Measurements from ENCODE around the gene UBR4.
"Not testable (repeated sequence)": the region's sequence is repeated elsewhere in the genome, so short reads cannot be mapped to it uniquely, and the experiment has no call there.

UBR4 gene

DNA sequence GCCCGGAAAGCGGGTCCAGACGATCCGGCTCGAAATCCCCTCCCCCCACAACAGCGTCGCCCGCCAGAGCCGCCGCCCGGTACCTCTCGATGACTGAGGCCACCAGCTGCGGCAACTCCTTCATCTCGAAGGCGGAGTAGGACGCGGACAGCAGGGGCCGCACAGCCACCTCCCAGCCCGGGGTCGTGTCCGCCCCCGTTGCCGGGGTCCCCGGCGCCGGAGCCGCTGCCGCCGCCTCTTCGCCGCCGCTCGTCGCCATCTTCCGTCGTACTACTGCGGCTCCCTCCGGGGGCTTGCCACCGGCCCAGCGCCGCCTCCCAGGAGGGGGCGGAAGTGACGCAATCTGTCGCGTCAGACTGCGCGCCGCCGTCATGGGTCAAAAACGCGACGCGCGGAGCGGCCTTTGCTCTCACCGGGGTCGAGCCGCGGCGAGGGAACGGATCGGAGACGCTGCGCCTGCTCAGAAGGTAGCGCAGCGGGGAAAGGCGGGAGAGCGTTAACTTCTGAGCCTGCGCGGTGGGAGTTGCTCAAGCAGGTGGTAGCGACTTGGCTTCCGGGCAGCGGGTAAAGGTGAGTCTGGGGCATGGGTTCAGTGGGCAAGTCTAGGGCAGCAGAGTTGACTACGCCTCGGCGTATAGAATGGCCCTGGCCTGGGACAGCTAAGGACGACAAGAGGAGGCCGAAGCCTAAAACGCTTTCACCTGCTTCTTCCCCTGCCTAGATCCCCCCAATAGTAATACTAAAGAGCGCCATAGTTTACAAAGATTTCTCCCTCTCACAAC is at the start of gene UBR4:
Gene UBR4, minus strand, starts transcription at position 277 of the 782 bp plus-strand sequence. Its CDS starts 18 bp downstream, at position 259.
- DNase-seq (ENCODE audit: low read depth, low spot score): peak; percentile 98

DNA sequence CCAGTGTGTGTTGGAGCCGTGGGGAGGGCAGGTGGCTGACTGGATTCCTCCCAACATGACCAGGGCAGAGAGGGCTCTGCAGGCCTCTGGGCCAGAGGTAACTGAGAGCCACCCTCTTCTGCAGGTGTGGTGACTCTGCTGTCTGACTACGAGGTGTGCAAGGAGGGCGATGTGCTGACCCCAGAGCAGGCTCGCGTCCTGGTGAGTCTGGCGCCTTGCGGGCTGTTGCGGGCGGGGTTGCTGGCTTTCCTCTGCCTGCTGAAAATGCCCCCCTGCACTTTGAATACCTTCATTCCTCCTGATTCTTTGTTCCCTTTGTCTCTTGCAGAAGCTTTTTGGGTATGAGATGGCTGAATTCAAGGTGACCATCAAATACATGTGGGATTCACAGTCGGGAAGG is 48.3 kb upstream of the UBR4 start:
- no peak for DNase-seq (ENCODE audit: low read depth, low spot score)

DNA sequence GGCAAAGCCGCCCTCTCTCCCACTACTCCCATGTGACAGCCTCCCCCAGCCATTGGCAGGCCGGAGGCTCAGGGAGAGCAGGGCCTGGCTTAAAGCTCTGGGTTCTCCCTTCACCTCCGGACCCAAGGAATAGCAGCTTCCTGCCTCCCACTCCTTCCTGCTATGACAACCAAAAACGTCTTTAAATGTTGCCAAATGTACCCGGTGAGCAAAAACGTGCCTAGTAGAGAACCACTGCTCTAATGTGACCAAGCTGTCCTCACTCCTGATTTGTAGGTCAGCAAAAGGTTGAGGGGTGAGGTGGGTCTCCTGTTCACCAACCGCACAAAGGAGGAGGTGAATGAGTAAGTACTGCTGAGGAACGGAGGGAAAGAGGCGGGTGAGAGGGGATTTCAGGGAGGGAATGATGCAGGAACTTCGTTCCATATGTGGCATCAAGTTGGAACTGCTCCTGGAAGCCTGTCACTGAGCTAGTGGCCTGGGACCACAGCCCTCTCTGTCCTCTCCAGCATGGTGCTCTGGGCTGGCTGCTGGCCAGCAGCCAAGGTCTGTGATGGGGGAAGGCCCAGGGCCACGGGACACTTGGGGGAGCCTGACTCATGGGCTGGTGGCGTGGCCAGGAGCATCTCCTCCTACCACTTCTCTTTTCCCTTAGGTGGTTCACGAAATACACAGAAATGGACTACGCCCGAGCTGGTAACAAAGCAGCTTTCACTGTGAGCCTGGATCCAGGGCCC is 47.3 kb upstream of the UBR4 start:
- no peak for DNase-seq (ENCODE audit: low read depth, low spot score)

DNA sequence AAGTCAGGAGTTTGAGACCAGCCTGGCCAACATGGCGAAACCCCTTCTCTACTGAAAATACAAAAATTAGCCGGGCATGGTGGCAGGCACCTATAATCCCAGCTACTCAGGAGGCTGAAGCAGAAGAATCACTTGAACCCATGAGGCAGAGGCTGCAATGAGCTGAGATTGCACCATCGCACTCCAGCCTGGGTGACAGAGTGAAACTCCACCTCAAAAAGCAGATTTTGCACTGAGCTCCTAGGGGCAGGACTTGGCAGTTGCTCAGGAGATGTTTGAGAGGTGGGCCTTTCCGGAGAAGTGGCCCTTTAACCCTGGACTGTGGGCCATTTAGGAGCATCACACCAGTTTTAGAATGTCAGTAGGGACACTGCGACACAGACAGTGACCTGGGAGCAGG is 46.2 kb upstream of the UBR4 start:
- DNase-seq (ENCODE audit: low read depth, low spot score): not testable (repeated sequence)

DNA sequence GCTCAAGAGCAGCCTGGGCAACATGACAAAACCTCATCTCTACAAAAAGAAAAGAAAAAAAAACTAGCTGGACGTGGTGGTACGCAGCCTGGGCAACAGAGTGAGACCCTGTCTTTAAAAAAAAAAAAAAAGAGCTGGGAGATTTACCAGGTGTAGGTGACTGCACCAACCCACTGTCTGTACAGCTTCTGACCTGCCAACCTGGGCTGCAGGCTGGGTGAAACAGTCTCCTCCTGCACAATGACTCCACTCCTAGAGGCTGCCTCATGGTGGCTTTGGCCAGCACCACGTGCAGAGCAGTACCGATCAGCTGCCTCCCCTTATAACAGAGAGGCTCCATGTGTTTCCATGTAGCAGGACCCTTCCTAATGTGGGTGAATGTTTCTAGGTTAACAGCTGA is 45.2 kb upstream of the UBR4 start:
- no peak for DNase-seq (ENCODE audit: low read depth, low spot score)

DNA sequence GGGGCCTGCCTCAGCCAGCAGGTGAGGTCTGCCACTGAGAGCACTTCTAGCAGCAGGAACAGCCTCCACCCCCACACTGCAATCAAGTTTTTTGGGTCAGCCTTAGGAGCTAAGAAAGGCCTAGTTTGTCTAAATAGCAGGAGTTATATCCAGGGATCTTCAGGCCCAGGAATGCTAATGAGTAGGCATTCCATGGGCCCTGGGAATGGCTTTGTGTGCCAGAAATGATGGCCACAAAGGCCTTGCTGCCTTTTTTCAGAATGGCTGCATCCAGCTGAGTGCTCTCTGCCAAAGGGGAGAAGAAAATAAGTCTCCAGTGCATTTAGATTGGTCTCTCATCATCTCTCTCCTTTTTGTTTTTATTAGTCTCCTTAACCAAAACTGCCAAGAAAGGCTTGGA is 44.4 kb upstream of the UBR4 start:
- DNase-seq (ENCODE audit: low read depth, low spot score): peak; percentile 69

DNA sequence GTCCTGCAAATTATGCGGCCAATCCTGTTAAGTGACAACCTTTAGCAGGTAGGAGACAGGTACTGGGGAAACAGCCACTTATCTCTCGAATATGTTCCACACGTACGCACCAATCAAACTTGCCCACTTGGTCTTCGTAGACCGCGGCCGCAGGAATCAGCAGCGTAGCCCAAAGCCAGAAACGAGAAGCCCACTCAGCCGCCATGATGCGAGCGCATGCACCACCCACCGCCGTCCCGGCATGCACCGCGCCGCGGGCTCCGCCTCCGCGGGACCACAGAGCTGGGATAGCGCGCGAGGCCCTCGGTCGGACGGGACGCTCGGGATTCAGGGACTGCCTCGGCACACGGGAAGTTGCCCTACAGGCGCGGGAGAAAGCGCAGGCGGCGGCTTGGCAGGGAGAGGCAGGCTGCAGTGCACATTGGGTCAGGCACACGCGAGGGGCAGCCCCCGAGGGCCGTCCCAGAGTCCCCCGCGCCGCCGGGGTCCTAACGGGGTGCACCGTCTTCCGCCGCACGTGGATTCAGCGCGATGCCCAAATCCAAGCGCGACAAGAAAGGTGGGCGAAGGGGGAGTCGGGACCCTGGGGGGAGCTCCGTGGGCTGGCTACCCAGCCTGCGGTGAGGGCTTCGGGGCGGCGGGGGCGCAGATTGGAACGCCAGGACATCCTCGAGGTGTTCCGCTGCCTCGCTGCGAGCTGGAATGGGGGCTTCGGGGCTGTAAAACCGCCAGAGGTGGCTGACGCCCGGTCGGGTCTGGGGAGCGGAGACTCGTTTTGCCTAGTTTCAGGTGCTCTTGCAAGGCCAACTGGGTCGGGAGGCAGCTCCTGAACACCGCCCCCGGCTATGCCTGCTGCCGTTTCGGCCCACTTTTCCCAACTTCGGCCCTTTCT is 41.5 kb upstream of the UBR4 start, which contains the start of the genes EMC1 and MRTO4:
Gene EMC1, minus strand, starts transcription at position 220 of the 892 bp plus-strand sequence. Its CDS starts 15 bp downstream, at position 205.
Gene MRTO4, plus strand, starts transcription at position 501 of the 892 bp plus-strand sequence. Its CDS starts 31 bp downstream, at position 532.
- DNase-seq (ENCODE audit: low read depth, low spot score): peak; percentile 93

DNA sequence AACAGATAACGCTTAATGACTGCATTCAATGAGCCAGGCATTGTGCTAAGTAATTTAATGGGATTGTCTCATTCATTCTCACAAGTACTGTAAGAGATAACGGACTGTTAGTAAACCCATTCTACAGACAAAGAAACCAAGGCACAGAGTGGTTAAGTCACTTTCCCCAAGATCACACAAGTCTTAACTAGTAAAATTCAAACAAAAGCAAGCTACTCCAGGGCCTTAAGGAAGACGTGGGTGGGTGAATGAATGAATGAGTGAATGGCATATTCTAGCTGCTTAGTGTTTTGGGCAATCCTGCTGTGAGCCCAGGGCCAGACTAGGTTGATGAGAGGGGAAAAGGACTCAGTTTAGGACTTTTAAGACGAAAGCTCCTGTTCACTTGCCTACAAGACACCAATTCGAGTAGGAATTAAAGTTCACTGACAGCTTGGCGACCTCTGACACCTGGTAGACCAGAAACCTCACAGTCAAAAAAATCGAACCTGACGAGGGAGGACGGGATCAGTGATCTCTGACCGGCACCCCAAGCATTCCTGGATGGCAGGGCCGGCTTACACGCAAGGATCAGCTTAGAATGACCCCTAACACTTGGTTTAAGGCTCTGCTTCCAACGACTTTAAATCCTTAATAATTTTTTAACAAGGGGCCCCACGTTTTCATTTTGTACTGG is 40.7 kb upstream of the UBR4 start:
- DNase-seq (ENCODE audit: low read depth, low spot score): peak; percentile 10

DNA sequence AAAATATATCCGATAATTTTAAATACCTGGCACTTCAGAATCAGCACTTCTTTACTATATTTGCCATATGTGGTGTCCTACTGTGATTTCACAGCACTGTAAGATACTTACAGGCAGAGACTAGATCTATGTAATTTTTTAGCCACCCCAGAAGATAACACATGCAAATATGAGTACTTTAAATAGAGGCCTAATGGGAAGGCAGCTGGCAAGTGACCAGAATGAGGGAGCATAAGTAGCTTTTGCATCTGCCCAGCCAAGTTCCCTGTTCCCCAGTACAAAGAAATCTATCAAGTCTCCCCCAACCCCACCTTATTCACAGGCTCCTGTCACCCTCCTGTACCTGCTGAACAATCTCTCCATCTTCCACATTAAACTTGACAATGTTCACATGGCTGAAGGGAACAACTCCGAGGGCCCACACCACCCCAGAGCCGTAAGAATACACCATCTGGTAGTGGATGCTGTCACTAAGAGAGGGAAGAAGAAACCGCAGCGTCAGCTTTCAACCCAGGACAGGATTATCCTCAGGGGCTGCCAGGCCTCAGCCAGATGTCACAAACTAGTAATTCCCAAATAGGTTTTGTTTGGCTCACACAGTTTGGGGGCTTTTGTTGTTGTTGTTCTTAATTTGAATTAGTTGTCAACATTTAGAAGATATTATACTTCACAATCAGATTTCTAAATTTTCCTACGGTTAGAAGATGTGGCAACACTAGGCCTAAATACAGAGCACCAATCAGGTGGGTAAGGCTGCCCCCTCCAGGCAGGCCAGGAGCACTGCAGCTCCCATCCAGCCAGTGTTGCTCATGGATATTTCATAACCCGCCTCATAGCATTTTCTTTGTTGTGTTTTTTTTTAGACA is 30.8 kb upstream of the UBR4 start:
- peak; percentile 56 for DNase-seq (ENCODE audit: low read depth, low spot score)

DNA sequence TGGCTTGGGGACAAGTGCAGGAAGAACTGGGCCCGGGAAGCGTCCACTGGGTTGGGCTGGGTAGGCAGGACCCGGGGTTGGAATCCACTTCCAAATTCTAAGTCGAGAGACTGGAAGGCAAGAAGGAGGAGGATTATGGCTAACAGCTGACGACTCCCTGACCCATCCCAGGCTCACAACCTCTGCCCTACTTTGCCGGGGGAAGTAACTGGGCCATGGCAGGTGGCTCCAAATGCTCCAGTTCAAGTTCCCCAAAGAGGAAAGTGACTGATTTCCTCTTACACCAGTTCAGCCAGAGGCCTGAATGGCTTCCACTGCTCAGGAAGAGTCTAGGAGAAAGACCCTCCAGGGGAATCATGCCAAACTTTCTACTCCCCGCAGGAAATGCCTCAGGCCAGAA is 29.8 kb upstream of the UBR4 start:
- no peak for DNase-seq (ENCODE audit: low read depth, low spot score)

DNA sequence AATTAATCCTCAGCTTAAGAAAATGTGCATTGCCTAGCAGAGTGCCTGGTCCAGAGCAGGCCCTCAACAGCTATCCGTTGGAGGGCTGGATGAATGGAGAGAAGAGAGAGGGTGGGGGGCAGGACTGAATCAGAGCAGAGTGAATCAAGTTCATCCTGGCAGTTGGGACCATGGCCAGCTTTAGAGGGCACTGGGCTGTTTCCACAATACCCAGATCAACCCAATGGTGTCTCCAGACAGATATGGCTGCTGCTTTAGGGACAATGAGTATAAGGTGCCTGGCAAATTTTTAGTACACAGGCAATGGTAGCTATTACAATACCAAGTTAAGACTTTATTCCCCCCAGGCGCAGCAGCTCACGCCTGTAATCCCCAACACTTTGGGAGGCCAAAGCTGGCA is 24.2 kb upstream of the UBR4 start:
- no peak for DNase-seq (ENCODE audit: low read depth, low spot score)

DNA sequence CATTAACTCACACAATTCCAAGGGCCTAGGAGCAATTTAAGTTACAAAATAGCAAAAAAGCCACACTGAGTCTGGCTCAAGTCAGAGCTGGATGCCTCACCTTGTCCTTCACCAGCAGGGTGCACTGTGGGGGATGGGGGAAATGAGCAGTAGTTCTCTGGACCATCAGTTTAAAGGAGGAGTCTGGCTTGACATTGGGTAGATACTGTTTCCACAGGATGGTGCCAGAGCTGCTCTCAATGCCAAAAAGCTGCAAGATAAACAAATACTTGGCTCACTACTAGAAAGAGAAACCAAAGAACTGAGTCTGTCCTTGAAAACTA is 22.4 kb upstream of the UBR4 start:
- DNase-seq (ENCODE audit: low read depth, low spot score): peak; percentile 74

DNA sequence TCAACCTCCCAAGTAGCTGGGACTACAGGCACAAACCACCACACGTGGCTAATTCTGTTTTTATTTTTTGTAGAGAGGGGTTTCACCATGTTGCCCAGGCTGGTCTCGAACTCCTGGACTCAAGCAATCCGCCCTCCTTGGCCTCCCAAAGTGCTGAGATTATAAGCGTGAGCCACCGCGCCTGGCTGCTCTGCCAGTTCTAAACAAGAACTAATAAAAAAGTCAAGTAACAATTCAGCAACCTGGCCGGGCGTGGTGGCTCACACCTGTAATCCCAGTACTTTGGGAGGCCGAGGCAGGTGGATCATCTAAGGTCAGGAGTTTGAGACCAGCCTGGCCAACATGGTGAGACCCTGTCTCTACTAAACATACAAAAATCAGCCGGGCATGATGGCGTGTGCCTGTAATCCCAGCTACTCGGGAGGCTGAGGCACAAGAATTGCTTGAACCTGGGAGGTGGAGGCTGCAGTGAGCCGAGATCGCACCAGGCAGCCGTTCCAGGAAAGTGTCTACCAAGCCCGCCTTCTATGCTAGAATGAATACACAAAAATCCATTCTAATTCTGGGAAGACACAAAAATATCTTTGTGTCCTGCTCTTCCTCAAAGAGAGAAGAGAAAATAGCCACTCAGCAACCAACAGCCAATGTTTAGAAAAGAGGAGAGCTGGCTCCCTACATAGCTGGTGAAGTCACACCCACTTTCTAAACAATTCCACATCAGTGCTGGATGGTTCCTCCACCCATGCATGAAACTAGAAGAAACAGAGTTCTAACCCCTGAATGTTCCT is 21.9 kb upstream of the UBR4 start:
- not testable (repeated sequence) for DNase-seq (ENCODE audit: low read depth, low spot score)

DNA sequence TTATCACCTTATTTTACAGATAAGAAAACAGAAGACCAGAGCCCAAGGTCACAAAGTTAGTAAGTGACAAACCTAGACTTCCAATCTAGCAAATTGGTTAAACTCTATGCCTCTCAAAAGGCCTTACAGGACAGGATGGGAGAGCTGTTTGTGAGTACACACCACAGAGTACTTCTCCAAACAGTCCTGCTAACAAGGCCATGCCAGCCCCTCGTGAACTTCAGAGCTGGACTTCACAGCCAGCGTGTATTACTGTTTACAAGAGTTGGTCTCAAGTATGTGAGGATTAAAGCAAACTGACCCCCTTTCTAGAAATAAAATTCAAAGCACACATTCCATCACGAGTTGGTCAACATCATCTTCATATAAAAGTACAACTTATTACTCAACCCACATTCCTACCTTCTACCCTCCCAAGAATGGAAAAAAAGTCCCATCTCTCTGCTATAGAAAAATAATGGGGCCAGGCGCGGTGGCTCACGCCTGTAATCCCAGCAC is 19.8 kb upstream of the UBR4 start:
- DNase-seq (ENCODE audit: low read depth, low spot score): no peak

DNA sequence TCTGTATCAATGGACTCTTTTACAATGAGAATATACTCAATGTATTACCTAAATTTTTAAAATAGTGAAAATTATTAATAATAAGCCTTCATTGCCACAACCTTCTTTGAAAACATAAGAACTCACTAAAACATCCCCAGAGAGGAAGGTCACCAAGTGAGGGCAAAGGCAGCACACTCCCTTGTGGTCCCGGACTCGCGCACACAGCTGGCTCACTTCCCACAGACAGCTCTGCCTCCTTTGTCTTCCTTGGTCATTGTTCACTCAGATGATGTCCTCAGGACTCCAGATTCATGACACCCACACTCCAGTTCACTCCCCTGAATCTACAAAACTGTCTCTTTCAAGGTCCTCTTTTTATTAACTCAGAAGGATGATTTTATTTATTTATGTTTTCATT is 19.2 kb upstream of the UBR4 start:
- no peak for DNase-seq (ENCODE audit: low read depth, low spot score)

DNA sequence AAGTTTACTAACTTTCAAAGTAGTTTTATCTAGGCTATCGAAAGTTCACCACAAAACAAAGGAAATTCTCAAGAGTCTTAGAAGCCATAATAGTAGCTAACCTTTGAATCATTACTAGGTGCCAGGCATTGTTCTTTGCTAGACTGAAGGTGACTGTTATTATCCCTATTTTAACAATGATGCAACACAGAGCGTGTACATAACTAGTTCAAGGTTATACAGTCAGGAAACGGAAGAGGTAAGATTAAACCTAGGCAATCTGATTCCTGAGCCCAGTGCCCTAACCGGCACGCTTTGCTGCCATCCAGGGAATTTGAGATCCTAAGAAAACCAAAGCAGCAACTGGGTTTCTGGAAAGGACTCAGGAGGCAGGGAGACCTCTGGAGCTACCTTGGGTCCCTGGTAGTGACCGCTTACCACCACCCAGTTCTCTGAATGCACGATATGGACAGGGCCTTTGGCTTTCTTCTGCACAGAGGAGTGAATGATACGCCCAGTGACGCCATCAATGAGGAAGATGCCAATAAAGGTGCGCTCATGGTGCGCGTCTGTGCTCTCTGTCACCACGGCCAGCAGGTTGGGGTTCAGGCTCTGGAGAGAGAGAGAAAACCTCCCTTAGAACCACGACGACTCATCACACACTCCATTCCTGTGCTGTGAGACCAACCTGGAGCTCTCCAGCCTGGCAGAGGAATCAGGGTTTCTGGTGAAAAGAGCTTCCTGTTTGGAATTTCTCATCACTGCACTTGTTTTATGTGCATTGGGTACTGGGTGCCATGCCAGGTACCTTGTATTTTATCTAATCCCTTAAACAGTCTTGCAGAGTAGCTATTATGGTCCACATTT is 13.1 kb upstream of the UBR4 start:
- DNase-seq (ENCODE audit: low read depth, low spot score): peak; percentile 19

DNA sequence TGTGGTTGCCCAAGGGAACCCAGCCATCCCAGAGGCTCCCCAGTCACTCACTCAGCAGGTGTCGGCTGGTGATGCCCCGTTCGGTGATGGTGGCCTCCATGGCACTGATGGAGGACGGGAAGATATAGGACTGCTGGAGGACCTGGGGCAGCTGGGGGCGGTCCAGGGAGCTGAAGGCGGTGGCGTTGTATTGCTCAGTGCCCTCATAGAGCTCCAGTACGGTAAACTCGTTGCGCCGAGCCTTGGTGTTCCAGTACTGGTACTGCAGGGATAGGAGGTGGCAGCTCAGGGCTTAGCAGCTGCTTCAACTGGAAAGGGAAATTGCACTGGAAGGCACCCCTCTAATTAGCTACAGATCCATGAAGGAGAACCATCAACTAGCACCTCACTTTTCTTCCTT is 12.5 kb upstream of the UBR4 start:
- no peak for DNase-seq (ENCODE audit: low read depth, low spot score)

DNA sequence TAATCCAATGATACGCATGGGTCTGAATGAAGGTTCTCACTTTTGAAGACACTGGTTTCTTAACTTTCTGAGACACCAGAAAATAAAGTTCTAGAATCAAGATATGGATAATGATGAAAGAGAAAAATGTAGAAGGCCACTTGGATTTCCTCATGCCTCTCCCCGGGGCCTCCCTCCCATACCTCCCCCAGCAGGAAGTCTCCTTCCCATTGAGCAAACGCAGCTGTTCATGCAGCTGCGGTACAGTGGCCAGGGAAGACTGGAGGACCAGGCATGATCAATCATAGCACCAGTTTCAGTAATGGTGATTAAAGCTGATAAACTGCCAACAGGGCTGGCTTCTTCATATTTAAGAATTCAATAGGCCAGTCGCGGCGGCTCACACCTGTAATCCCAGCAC is 10.9 kb upstream of the UBR4 start:
- no peak for DNase-seq (ENCODE audit: low read depth, low spot score)

Measured in astrocyte of the hippocampus (primary cell).